ENCODE results near the gene SPATA3. TPM values are rescaled to one million over a fixed set of nuclear protein-coding genes. Genes with fewer than 3 reads are reported as not detected.
A peak's percentile ranks its signal among the peaks of the same experiment; 100 is the strongest.

Gene SPATA3
- total and polyA plus RNA-seq, 2 of the 8 experiments (the other 6 are each of a cell fraction or from before 2014, with no cell fraction given) = not detected

DNA sequence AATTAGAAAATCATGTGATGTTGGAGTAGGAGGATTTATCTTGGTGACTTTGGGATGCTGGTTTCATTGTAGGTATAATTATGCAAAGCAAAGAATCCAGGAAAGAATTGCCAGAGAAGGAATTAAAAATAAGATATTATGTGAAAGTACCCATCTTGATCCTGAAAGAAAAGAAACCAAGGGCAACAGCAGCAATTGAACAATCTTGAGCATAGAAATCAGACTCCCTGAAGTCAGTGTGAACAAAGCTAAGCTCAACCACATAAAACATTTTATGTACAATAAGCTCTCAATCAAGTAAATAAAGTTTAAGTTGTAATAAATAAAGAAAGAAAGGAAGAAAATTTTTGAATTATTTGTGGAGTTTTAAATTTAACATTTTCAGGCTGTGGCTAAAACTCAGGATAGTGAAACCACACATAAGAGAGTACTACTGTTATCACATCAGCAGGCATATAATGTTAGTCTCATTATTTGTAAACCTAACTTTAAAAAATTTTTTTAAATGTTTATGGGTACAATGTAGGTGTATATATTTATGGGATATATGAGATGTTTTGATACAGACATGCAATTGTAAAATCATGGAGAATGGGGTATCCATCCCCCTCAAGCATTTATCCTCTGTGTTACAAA, 38.0 kb upstream of the SPATA3 start:
- CTCF ChIA-PET (ENCODE audit: partially characterized antibody) = interaction anchor here (1.9 kb wide), 1 partner anchor 45 kb away, joined by 7 read pairs; no protein-coding TSS in a partner anchor
- H3K27ac ChIP-seq (ENCODE audit: low read depth, low read length) = no peak overlapping the region
- no peak overlapping the region for H3K23ac ChIP-seq (ENCODE audit: insufficient read length)
- no peaks in the 10 kb centered on the region for H3K36me3 ChIP-seq (ENCODE audit: control insufficient read depth in 2 of 4, insufficient read depth in 4 of 4, low read length in 3 of 4)
- no peak overlapping the region for H2BK120ac ChIP-seq (replicated peaks; ENCODE audit: low read depth, low read length)
- H2AK5ac ChIP-seq (ENCODE audit: low read depth, low read length) = no peak overlapping the region
- DNase-seq (ENCODE audit: low read depth in 1 of 2, low spot score in 2 of 2) (no peak), FAIRE-seq (no peak)
- peak overlapping the region; percentile 37 to 54 (median 42); a peak in 6 of 8 replicates for H3K4me3 ChIP-seq (ENCODE audit: extremely low read depth in 1 of 4, insufficient read depth in 2 of 4, low read depth in 3 of 4, low read length in 4 of 4)
- no peak overlapping the region for H2AFZ ChIP-seq (ENCODE audit: low read length)
- H3K4me1 ChIP-seq (replicated peaks in 1 of 4; ENCODE audit: control insufficient read depth in 3 of 4, insufficient read depth in 4 of 4, low read length in 3 of 4) = peaks cover 0 to 3% (median under 1%) of the 10 kb centered on the region in 4 experiments; a peak in 3 of 7 replicates
- no peak overlapping the region for H3K18ac ChIP-seq (ENCODE audit: extremely low read depth, low read length)
- peak overlapping the region in 1 of 4 experiments; percentile 61; a peak in 1 of 7 replicates for H3K9ac ChIP-seq (replicated peaks in 1 of 4; ENCODE audit: extremely low read depth in 1 of 4, low read depth in 3 of 4, low read length in 3 of 4)
- H3K79me1 ChIP-seq (ENCODE audit: low read depth, low read length) = no peaks in the 10 kb centered on the region
- H3K23me2 ChIP-seq (ENCODE audit: low read depth, low read length) = peaks cover 3% of the 10 kb centered on the region; the same call in 1 of the 2 replicates
- H3K4ac ChIP-seq (replicated peaks; ENCODE audit: insufficient read length, low read depth, low read length) = no peak overlapping the region
- H3K9me3 ChIP-seq (ENCODE audit: insufficient read depth in 2 of 2, low read depth in 1 of 2, low read length in 1 of 2) = no peaks in the 10 kb centered on the region
- TF ChIP-seq KDM5A (IDR thresholded peaks at IDR 0.05; ENCODE audit: low read length) (no peak), GTF2F1 (IDR thresholded peaks at IDR 0.05; ENCODE audit: borderline replicate concordance, low read depth, low read length) (no peak), RBBP5 (IDR thresholded peaks at IDR 0.05; ENCODE audit: borderline replicate concordance, low read depth, low read length) (no peak), BRCA1 (IDR thresholded peaks at IDR 0.05; ENCODE audit: low read depth, low read length) (no peak), TBP (IDR thresholded peaks at IDR 0.05; ENCODE audit: low read depth, low read length) (no peak), HDAC2 (IDR thresholded peaks at IDR 0.05; ENCODE audit: borderline replicate concordance in 1 of 2, low read depth in 2 of 2, low read length in 2 of 2) (no peak), EGR1 (IDR thresholded peaks at IDR 0.05; ENCODE audit: borderline replicate concordance, low read depth, low read length) (no peak), KDM1A (IDR thresholded peaks at IDR 0.05; ENCODE audit: borderline replicate concordance, low read length) (no peak)
- TF ChIP-seq, protein P1, sequence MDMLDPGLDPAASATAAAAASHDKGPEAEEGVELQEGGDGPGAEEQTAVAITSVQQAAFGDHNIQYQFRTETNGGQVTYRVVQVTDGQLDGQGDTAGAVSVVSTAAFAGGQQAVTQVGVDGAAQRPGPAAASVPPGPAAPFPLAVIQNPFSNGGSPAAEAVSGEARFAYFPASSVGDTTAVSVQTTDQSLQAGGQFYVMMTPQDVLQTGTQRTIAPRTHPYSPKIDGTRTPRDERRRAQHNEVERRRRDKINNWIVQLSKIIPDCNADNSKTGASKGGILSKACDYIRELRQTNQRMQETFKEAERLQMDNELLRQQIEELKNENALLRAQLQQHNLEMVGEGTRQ (IDR thresholded peaks at IDR 0.05; ENCODE audit: low read length) = no peak
- H2BK20ac ChIP-seq (ENCODE audit: low read length) = no peak overlapping the region
- H2BK15ac ChIP-seq (ENCODE audit: low read length) = no peak overlapping the region
- no peak overlapping the region for H4K8ac ChIP-seq (ENCODE audit: extremely low read depth, insufficient read depth, low read length)
- H3K56ac ChIP-seq (replicated peaks; ENCODE audit: insufficient read length, low read depth, low read length) = no peak overlapping the region
- no peaks in the 10 kb centered on the region for H3K79me2 ChIP-seq (ENCODE audit: control insufficient read depth in 1 of 2, insufficient read depth in 2 of 2, low read length in 2 of 2)
- no peak overlapping the region for H2BK5ac ChIP-seq (ENCODE audit: low read depth, low read length)
- POLR2A ChIA-PET (ENCODE audit: partially characterized antibody) = interaction anchor here (1.1 kb wide), 1 partner anchor 10 kb away, joined by 5 read pairs; no protein-coding TSS in a partner anchor
- H3K14ac ChIP-seq (ENCODE audit: insufficient read length) = no peak overlapping the region
- no peak overlapping the region for H2BK12ac ChIP-seq (ENCODE audit: low read depth, low read length)
- H4K20me1 ChIP-seq (replicated peaks in 1 of 2; ENCODE audit: control insufficient read depth in 1 of 2, insufficient read depth in 2 of 2, low read length in 2 of 2) = no peaks in the 10 kb centered on the region
- H3K4me2 ChIP-seq (ENCODE audit: insufficient read depth in 1 of 2, low read depth in 2 of 2, low read length in 2 of 2) = peak overlapping the region; percentile 70 to 96
- no peak overlapping the region for H4K91ac ChIP-seq (replicated peaks; ENCODE audit: insufficient read length, low read length)
- peaks cover 0 to 5% (median 2%) of the 10 kb centered on the region in 4 experiments; a peak in 4 of 7 replicates for H3K27me3 ChIP-seq (replicated peaks in 1 of 4; ENCODE audit: control insufficient read depth in 3 of 4, extremely low read depth in 1 of 4, insufficient read depth in 3 of 4, low read length in 3 of 4)
- no peak overlapping the region for H4K5ac ChIP-seq (ENCODE audit: insufficient read length, low read depth, low read length)
